Cardiac muscle cell (in vitro differentiated cells and primary cell): ENCODE measurements around the gene CSNK1D. TPM values are rescaled to one million over a fixed set of nuclear protein-coding genes. Genes with fewer than 3 reads are reported as not detected.

Experiments used
- DNase-seq, 2 donors: peaks; one replicate each; pipeline versions ENCODE4 v3.0.0 to v3.0.0-alpha.2; 2010 to 2017; ENCODE audit warnings: low read depth in 1 of 2, low spot score in 1 of 2
- H3K27ac ChIP-seq: fragments of 200-600 bp; sonication (generic); 2 replicates; pipeline ENCODE4 v1.5.1; 2016
- H3K27me3 ChIP-seq: fragments of 200-600 bp; sonication (generic); 2 replicates; pipeline ENCODE4 v1.6.0; 2016; ENCODE audit warnings: control low read depth
- H3K36me3 ChIP-seq: fragments of 200-600 bp; sonication (generic); 2 replicates; pipeline ENCODE4 v1.5.1; 2016; ENCODE audit warnings: control low read depth
- H3K4me1 ChIP-seq: fragments of 200-600 bp; sonication (generic); 2 replicates; pipeline ENCODE4 v1.8.1; 2017; ENCODE audit warnings: low read depth, mild to moderate bottlenecking, mixed run types
- H3K4me3 ChIP-seq: fragments of 200-600 bp; sonication (generic); 2 replicates; pipeline ENCODE4 v1.5.1; 2016; ENCODE audit warnings: mild to moderate bottlenecking
- H3K9me3 ChIP-seq: fragments of 200-600 bp; sonication (generic); 2 replicates; pipeline ENCODE4 v1.5.1; 2017; ENCODE audit warnings: low read depth, mild to moderate bottlenecking, control low read depth
- CTCF ChIP-seq: IDR thresholded peaks from 2 replicates; pipeline ENCODE4 v1.5.1; 2012; ENCODE audit warnings: low read depth, mild to moderate bottlenecking, low read length
- polyA plus RNA-seq: library from polyadenylated mRNA; unstranded; fragments of >200 nt; fragmentation: Nextera tagmentation; extraction: Ambion mirVana; gene quantifications from 2 replicates; pipeline ENCODE4 v1.2.1, GENCODE V29; 2016
- total RNA-seq: library from RNA; depleted of rRNA; stranded (reverse); fragments of >200 nt; gene quantifications from 2 replicates; pipeline ENCODE4 v1.2.3, GENCODE V29; 2016

CSNK1D gene
- total and polyA plus RNA-seq, 2 experiments from 2014 or later: 53.1 to 106 TPM

- peaks cover 10% of the 10 kb centered on the region for H3K4me1 ChIP-seq
- no peaks in the 10 kb centered on the region for H3K9me3 ChIP-seq
- TF ChIP-seq CTCF: no peak
- DNase-seq: no peak
- H3K36me3 ChIP-seq: no peaks in the 10 kb centered on the region
- no peak overlapping the region for H3K4me3 ChIP-seq
- no peak overlapping the region for H3K27ac ChIP-seq
- H3K27me3 ChIP-seq: peaks cover 10% of the 10 kb centered on the region
Measured at GRCh38 chr17:82320140-82320840, 46.8 kb upstream of the CSNK1D start.

- DNase-seq: no peak
- Histone ChIP-seq H3K27me3 (peaks cover 10% of the 10 kb centered on the region), H3K27ac (no peak overlapping the region), H3K4me3 (no peak overlapping the region), H3K4me1 (peaks cover 11% of the 10 kb centered on the region), H3K9me3 (no peaks in the 10 kb centered on the region), H3K36me3 (no peaks in the 10 kb centered on the region)
- TF ChIP-seq CTCF: no peak
Measured at GRCh38 chr17:82319619-82320062, 46.1 kb upstream of the CSNK1D start.

- TF ChIP-seq CTCF: no peak
- H3K9me3 ChIP-seq: no peaks in the 10 kb centered on the region
- H3K36me3 ChIP-seq: no peaks in the 10 kb centered on the region
- peaks cover 10% of the 10 kb centered on the region for H3K27me3 ChIP-seq
- peaks cover 11% of the 10 kb centered on the region for H3K4me1 ChIP-seq
- no peak for DNase-seq
- H3K27ac ChIP-seq: no peak overlapping the region
- no peak overlapping the region for H3K4me3 ChIP-seq
Measured at GRCh38 chr17:82318772-82319606, 45.5 kb upstream of the CSNK1D start.

GRCh38 chr17:82318169-82318498 is 44.6 kb upstream of the CSNK1D start:
- DNase-seq: no peak
- peaks cover 11% of the 10 kb centered on the region for H3K4me1 ChIP-seq
- H3K27me3 ChIP-seq: peaks cover 10% of the 10 kb centered on the region
- H3K27ac ChIP-seq: no peak overlapping the region
- no peak overlapping the region for H3K4me3 ChIP-seq
- no peak for TF ChIP-seq CTCF
- no peaks in the 10 kb centered on the region for H3K9me3 ChIP-seq
- H3K36me3 ChIP-seq: no peaks in the 10 kb centered on the region

GRCh38 chr17:82317394-82318168 is 44.1 kb upstream of the CSNK1D start, which contains the start of gene CD7:
Gene CD7 (minus strand): TSS chr17:82317608. CDS start chr17:82317495, 113 bp downstream.
- peaks cover 6% of the 10 kb centered on the region for H3K27me3 ChIP-seq
- H3K4me3 ChIP-seq: no peak within 1 kb of the TSS
- TF ChIP-seq CTCF: no peak
- DNase-seq: no peak
- H3K27ac ChIP-seq: no peak within 1 kb of the TSS
- no peaks in the 10 kb centered on the region for H3K9me3 ChIP-seq
- no peaks in the 10 kb centered on the region for H3K36me3 ChIP-seq
- H3K4me1 ChIP-seq: peaks cover 11% of the 10 kb centered on the region
